CD4-positive, alpha-beta memory T cell (primary cell): ENCODE results near the gene SLC5A10. TPM values are rescaled to one million over a fixed set of nuclear protein-coding genes. Genes with fewer than 3 reads are reported as not detected.

ENCODE experiments used
- CTCF ChIA-PET: fragments of 350-600 bp; sonication (Branson Sonifier 250); formaldehyde crosslinking; loops from one replicate; lab custom pipeline; 2021; ENCODE audit warnings: inconsistent platforms; ENCODE audit not compliant: partially characterized antibody; lab: Charles Lee
- POLR2A ChIA-PET: fragments of 350-600 bp; sonication (Branson Sonifier 250); formaldehyde crosslinking; loops from one replicate; lab custom pipeline; 2021; ENCODE audit not compliant: partially characterized antibody; lab: Charles Lee
- DNase-seq, 5 donors: peaks; one replicate each; pipeline versions ENCODE4 v3.0.0 to v3.0.0-alpha.2; 2020 to 2022; ENCODE audit warnings: mixed read lengths in 1 of 5
- H3K27ac ChIP-seq: one replicate; pipeline ENCODE4 v1.7.0; 2013; ENCODE audit warnings: low read depth, low read length
- H3K27me3 ChIP-seq: 2 replicates; pipeline ENCODE4 v1.7.0; 2013; ENCODE audit warnings: mild to moderate bottlenecking, low read length, moderate library complexity; ENCODE audit not compliant: insufficient read depth
- H3K36me3 ChIP-seq: 2 replicates; pipeline ENCODE4 v1.7.0; 2013; ENCODE audit warnings: mild to moderate bottlenecking, low read length, moderate library complexity; ENCODE audit not compliant: insufficient read depth
- H3K4me1 ChIP-seq: 2 replicates; pipeline ENCODE4 v1.7.0; 2013; ENCODE audit warnings: mild to moderate bottlenecking, low read length, moderate library complexity; ENCODE audit not compliant: insufficient read depth
- H3K4me3 ChIP-seq, 2 donors: one replicate each; pipeline ENCODE4 v1.7.0; 2013; ENCODE audit warnings: low read length in 2 of 2, mild to moderate bottlenecking in 1 of 2
- H3K9me3 ChIP-seq, 2 donors: one replicate each; pipeline ENCODE4 v1.7.0; 2013; ENCODE audit warnings: low read length in 2 of 2, control low read depth in 1 of 2; ENCODE audit not compliant: control insufficient read depth in 1 of 2
- H3K27ac Mint-ChIP-seq, 7 donors: one replicate each; pipeline ENCODE4 v1.8.0; 2020 to 2021; ENCODE audit warnings: mixed read lengths in 7 of 7, mild to moderate bottlenecking in 6 of 7, inconsistent platforms in 3 of 7, moderate library complexity in 3 of 7
- H3K27me3 Mint-ChIP-seq, 2 donors: one replicate each; pipeline ENCODE4 v1.8.0; 2020 to 2021; ENCODE audit warnings: mixed read lengths in 2 of 2
- H3K36me3 Mint-ChIP-seq, 2 donors: one replicate each; pipeline ENCODE4 v1.8.0; 2020 to 2021; ENCODE audit warnings: mixed read lengths in 2 of 2, inconsistent platforms in 1 of 2, mild to moderate bottlenecking in 1 of 2
- H3K4me1 Mint-ChIP-seq, 4 donors: one replicate each; pipeline ENCODE4 v1.8.0; 2020 to 2021; ENCODE audit warnings: mixed read lengths in 4 of 4, mild to moderate bottlenecking in 1 of 4
- H3K4me3 Mint-ChIP-seq, 8 donors: one replicate each; pipeline ENCODE4 v1.8.0; 2020 to 2021; ENCODE audit warnings: mixed read lengths in 8 of 8, mild to moderate bottlenecking in 7 of 8, moderate library complexity in 6 of 8, inconsistent platforms in 3 of 8
- H3K9me3 Mint-ChIP-seq, 8 donors: one replicate each; pipeline ENCODE4 v1.8.0; 2020 to 2021; ENCODE audit warnings: mixed read lengths in 8 of 8, mild to moderate bottlenecking in 5 of 8, inconsistent platforms in 3 of 8, moderate library complexity in 1 of 8
- intact Hi-C: fragments of 100-400 bp; cut with micrococcal nuclease; formaldehyde crosslinking; loops from one replicate; pipeline ENCODE4 v1.15.1; 2023
- polyA plus RNA-seq, 2 donors: library from polyadenylated mRNA; unstranded; fragments of 300-500 nt; fragmentation: Illumina TruSeq; gene quantifications; one replicate each; pipeline ENCODE4 v1.2.3, GENCODE V29; 2021
- total RNA-seq, 2 experiments: library from RNA; stranded (reverse); gene quantifications; one replicate each; pipeline ENCODE4 v1.2.3, GENCODE V29; 2021

SLC5A10 gene
- total and polyA plus RNA-seq, 4 experiments from 2014 or later, result 0.10 to 0.11 TPM; not detected in 2

DNA sequence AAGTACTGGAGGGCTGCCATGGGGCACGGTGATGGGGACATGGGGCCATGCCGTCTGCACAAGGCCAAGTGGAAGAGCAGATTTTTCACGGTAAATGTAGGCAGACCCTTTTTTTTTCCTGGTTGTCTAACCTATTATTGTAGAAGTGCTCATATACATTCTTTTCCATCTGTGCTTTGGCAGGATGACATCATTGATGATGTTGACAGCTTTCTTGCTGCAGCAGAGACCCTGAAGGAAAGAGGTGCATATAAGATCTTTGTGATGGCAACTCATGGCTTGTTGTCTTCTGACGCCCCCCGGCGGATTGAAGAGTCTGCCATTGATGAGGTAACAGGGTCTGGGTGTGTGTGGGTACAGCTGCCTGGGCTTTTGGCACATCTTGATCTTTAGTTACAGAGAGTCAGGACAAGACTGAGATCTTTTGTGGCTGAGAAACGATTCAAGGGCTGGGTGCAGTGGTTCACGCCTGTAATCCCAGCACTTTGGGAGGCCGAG lies 23.3 kb upstream of the SLC5A10 start:
- POLR2A ChIA-PET, result no interaction called here
- no peaks in the 10 kb centered on the region for H3K9me3 Mint-ChIP-seq
- CTCF ChIA-PET, result no interaction called here
- Histone ChIP-seq H3K27me3 (no peaks in the 10 kb centered on the region), H3K36me3 (peaks cover 22% of the 10 kb centered on the region), H3K4me3 (no peak overlapping the region), H3K4me1 (peaks cover 37% of the 10 kb centered on the region), H3K27ac (no peak overlapping the region), H3K9me3 (no peaks in the 10 kb centered on the region)
- intact Hi-C loops, result no loop called here
- H3K27ac Mint-ChIP-seq, result no peak overlapping the region
- H3K4me1 Mint-ChIP-seq, result peaks cover 15 to 41% (median 23%) of the 10 kb centered on the region in 4 donors
- H3K4me3 Mint-ChIP-seq, result no peak overlapping the region
- no peaks in the 10 kb centered on the region for H3K27me3 Mint-ChIP-seq
- H3K36me3 Mint-ChIP-seq, result peaks cover 36 to 39% of the 10 kb centered on the region in 2 donors
- DNase-seq, result no peak

DNA sequence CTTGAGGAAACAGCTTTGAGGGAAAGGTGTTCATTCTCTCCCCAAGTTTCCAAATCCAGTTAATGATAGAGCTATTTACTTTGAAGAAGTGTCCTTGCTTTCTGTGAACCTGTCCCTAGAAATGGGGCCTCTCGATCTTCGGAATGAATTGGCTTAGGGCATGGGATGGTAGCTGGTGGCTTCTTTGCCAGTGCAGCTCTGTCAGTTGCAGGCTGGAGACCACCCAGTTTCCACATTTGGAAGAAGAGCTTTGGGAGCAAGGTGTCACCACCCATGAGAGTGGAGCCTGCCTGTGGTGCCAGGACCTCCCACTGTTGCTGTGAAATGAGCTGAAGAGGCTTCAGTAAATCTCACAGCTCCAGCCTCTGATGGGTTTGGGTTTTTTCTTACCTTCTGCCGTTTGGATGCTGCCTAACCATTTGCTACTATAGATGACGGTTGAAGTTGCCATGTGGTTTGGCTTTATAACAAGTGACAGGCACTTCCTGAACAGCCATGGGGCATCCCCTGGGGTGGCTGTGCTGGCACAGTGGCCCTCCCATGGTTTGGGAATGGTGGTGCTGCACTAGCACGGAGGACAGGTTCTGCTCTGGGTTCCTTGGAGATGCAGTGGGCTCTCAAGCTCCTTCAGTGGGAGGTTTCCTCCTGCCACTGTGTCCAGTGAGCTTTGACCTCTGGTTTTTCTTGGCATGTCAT lies 19.5 kb upstream of the SLC5A10 start:
- Mint-ChIP-seq H3K27me3 (no peaks in the 10 kb centered on the region), H3K4me3 (no peak overlapping the region), H3K27ac (peak overlapping the region in 3 of 7 donors; percentile 29 to 46 (median 38)), H3K9me3 (no peaks in the 10 kb centered on the region), H3K36me3 (peaks cover 25 to 31% of the 10 kb centered on the region in 2 donors), H3K4me1 (peaks cover 9 to 25% (median 12%) of the 10 kb centered on the region in 4 donors)
- peak in 1 of 5 donors; percentile 24 for DNase-seq
- POLR2A ChIA-PET, result interaction anchor here (1.2 to 1.3 kb wide), 2 partner anchors 22 to 23 kb away, joined by 3 read pairs; no protein-coding TSS in a partner anchor
- H3K27me3 ChIP-seq, result no peaks in the 10 kb centered on the region
- CTCF ChIA-PET, result no interaction called here
- H3K36me3 ChIP-seq, result peaks cover 22% of the 10 kb centered on the region
- no peak overlapping the region for H3K4me3 ChIP-seq
- no peaks in the 10 kb centered on the region for H3K9me3 ChIP-seq
- no peak overlapping the region for H3K27ac ChIP-seq
- intact Hi-C loops, result no loop called here
- H3K4me1 ChIP-seq, result peaks cover 13% of the 10 kb centered on the region

DNA sequence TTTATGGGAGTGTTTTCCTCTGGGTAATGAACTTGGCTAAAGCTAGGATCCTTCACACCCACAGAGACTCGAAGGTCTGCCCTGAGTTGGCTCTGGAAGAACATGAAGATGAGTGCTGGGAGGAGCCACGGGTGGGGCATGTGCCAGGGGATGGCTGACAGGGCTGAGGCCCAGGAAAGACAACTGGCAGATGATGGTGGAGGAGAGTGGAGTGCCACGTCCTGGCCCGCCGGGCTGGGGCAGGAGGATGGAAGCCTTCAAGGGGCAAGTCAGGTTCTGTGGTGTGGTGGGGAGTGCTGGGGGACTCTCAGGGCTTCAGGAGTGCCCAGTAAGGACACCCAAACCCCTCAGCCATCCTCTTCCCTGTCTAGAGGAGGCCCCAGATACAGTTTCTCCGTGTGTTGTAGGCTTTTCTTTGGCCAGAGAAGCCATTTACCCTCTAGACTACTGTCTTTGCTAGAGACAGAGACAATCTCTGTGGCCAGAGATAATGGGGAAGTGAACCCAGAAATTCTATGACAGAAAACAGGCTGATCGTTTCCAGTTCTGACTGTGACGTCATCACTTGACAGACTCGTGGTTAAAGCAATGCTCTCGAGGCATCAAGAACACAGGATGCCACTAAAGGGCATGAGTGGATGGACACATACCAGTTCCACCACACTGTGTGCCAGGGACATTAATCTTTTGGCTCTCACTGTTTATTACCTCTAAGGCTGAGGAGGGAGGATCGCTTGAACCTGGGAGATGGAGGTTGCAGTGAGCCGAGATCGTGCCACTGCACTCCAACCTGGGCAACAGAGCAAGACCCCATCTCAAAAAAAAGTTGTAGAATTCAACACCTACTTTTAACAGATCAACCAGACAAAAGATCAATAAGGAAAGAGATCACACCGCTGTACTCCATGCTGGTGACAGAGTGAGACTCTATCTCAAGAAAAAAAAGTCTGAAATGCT lies 18.6 kb upstream of the SLC5A10 start:
- no peak for DNase-seq
- Histone ChIP-seq H3K36me3 (peaks cover 21% of the 10 kb centered on the region), H3K27me3 (no peaks in the 10 kb centered on the region), H3K4me1 (peaks cover 13% of the 10 kb centered on the region), H3K4me3 (no peak overlapping the region), H3K27ac (no peak overlapping the region), H3K9me3 (no peaks in the 10 kb centered on the region)
- CTCF ChIA-PET, result no interaction called here
- no peak overlapping the region for H3K4me3 Mint-ChIP-seq
- no peaks in the 10 kb centered on the region for H3K27me3 Mint-ChIP-seq
- no peaks in the 10 kb centered on the region for H3K9me3 Mint-ChIP-seq
- H3K27ac Mint-ChIP-seq, result peak overlapping the region in 2 of 7 donors; percentile 29 to 35
- H3K4me1 Mint-ChIP-seq, result peaks cover 9 to 25% (median 12%) of the 10 kb centered on the region in 4 donors
- peaks cover 23 to 29% of the 10 kb centered on the region in 2 donors for H3K36me3 Mint-ChIP-seq
- POLR2A ChIA-PET, result interaction anchor here (0.7 to 1.3 kb wide), 3 partner anchors 21 to 22 kb away, joined by 3 read pairs; no protein-coding TSS in a partner anchor
- intact Hi-C loops, result no loop called here

DNA sequence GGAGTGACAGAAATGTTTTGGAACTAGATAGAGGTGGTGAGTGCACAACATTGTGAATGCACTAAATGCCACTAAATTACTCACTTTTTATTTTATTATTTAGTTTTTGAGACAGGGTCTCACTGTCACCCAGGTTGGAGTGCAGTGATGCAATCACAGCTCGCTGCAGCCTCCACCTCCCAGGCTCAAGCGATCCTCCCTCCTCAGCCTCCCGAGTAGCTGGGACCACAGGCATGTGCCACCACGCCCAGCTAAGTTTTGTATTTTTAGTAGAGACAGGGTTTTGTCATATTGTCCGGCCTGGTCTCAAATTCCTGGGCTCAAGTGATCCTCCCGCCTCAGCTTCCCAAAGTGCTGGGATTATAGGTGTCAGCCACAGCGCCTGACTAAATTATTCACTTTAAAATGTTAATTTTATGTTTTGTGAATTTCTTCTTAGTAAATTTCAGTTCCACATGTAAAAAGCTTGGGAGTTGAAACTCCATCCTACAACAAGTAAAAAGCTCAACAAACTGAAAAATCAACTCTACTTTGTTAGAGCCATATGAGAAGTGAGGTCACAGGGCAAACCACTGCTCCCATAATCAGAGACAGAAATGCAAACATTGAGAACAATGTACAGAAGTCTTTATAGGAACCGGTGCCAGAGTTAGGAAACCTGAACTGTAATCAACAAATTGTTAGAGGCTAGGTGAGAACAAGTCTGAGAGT lies 13.8 kb upstream of the SLC5A10 start:
- Histone ChIP-seq H3K36me3 (no peaks in the 10 kb centered on the region), H3K4me1 (peaks cover 2% of the 10 kb centered on the region), H3K4me3 (no peak overlapping the region), H3K27me3 (no peaks in the 10 kb centered on the region), H3K27ac (no peak overlapping the region), H3K9me3 (no peaks in the 10 kb centered on the region)
- Mint-ChIP-seq H3K4me1 (peaks cover 0 to 8% (median 2%) of the 10 kb centered on the region in 4 donors), H3K27ac (peak overlapping the region in 1 of 7 donors; percentile 8), H3K4me3 (no peak overlapping the region), H3K36me3 (no peaks in the 10 kb centered on the region), H3K27me3 (peaks cover 0 to 4% of the 10 kb centered on the region in 2 donors), H3K9me3 (no peaks in the 10 kb centered on the region)
- DNase-seq, result no peak
- intact Hi-C loops, result loop anchor here (5.0 kb wide), 1 partner anchor 36 kb away; no protein-coding TSS in a partner anchor
- CTCF ChIA-PET, result interaction anchor here (1.0 kb wide), 1 partner anchor 16 kb away, joined by 3 read pairs; no protein-coding TSS in a partner anchor
- POLR2A ChIA-PET, result interaction anchor here (1.1 to 1.2 kb wide), 2 partner anchors 13 to 18 kb away, joined by 3 to 5 read pairs; no protein-coding TSS in a partner anchor

DNA sequence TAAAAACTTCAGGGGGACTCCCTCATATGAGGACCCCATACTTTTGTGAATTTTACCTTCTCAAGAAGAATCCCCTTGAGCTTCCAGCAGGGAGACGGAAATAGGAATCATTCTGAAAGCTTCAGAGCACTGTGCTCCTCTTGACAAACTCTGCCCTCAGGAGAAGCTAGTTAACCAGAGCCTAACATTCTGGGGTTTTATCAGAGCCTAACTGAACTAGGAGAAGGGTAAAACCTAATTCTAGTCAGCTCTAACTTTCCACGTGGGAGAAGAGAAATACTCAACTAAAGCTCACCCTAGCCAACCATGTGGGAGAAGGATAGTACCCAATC lies 13.3 kb upstream of the SLC5A10 start:
- DNase-seq, result no peak
- no peaks in the 10 kb centered on the region for H3K9me3 Mint-ChIP-seq
- H3K4me1 Mint-ChIP-seq, result peaks cover 0 to 3% (median under 1%) of the 10 kb centered on the region in 4 donors
- H3K27ac ChIP-seq, result no peak overlapping the region
- no peaks in the 10 kb centered on the region for H3K27me3 ChIP-seq
- no peak overlapping the region for H3K4me3 ChIP-seq
- no peaks in the 10 kb centered on the region for H3K9me3 ChIP-seq
- intact Hi-C loops, result loop anchor here (5.0 kb wide), 1 partner anchor 36 kb away; no protein-coding TSS in a partner anchor
- H3K4me1 ChIP-seq, result no peaks in the 10 kb centered on the region
- ChIA-PET POLR2A (interaction anchor here (1.1 to 1.2 kb wide), 2 partner anchors 13 to 17 kb away, joined by 3 to 5 read pairs; no protein-coding TSS in a partner anchor), CTCF (interaction anchor here (1.0 kb wide), 1 partner anchor 16 kb away, joined by 3 read pairs; no protein-coding TSS in a partner anchor)
- H3K4me3 Mint-ChIP-seq, result no peak overlapping the region
- peaks cover 0 to 4% of the 10 kb centered on the region in 2 donors for H3K27me3 Mint-ChIP-seq
- H3K27ac Mint-ChIP-seq, result no peak overlapping the region
- no peaks in the 10 kb centered on the region for H3K36me3 ChIP-seq
- no peaks in the 10 kb centered on the region for H3K36me3 Mint-ChIP-seq

DNA sequence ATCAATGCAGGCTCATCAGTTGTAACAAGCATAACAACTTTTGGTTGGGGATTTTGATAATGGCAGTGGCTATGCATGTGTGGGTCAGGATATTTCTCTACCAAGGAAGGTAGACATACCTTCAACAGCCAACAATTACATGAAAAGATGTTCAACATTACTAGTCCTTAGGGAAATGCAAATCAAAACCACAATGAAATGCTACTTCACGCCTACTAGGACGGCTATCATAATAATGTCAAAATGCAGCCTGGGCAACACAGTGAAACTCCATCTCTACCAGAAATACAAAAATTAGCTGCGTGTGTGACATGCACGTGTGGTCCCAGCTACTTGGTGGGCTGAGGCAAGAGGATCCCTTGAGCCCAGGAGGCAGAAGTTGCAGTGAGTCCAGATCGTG lies 7.3 kb upstream of the SLC5A10 start:
- H3K36me3 ChIP-seq, result no peaks in the 10 kb centered on the region
- H3K4me1 ChIP-seq, result no peaks in the 10 kb centered on the region
- Mint-ChIP-seq H3K4me3 (no peak overlapping the region), H3K27me3 (peaks cover 0 to 4% of the 10 kb centered on the region in 2 donors), H3K36me3 (no peaks in the 10 kb centered on the region), H3K9me3 (no peaks in the 10 kb centered on the region), H3K4me1 (peaks cover 0 to 12% (median under 1%) of the 10 kb centered on the region in 4 donors), H3K27ac (no peak overlapping the region)
- no peaks in the 10 kb centered on the region for H3K9me3 ChIP-seq
- H3K4me3 ChIP-seq, result no peak overlapping the region
- H3K27ac ChIP-seq, result no peak overlapping the region
- ChIA-PET POLR2A (no interaction called here), CTCF (no interaction called here)
- no peak for DNase-seq
- intact Hi-C loops, result no loop called here
- no peaks in the 10 kb centered on the region for H3K27me3 ChIP-seq
